ENCODE measurements around the gene EXOC6B. TPM values are rescaled to one million over a fixed set of nuclear protein-coding genes. Genes with fewer than 3 reads are reported as not detected.

EXOC6B gene
- total RNA-seq, 1 experiment from 2014 or later = 33.7 TPM

- ATAC-seq (no peak), DNase-seq (ENCODE audit: low spot score) (no peak)
- Mint-ChIP-seq H3K9me3 (no peaks in the 10 kb centered on the region), H3K27ac (no peak overlapping the region), H3K27me3 (ENCODE audit: low read depth) (peaks cover 5% of the 10 kb centered on the region; the same call in 1 of the 2 replicates), H3K4me1 (peaks cover 11% of the 10 kb centered on the region), H3K36me3 (no peaks in the 10 kb centered on the region), H3K4me3 (no peak overlapping the region)
- ChIA-PET POLR2A (no interaction called here), CTCF (interaction anchor here (0.7 kb wide), 1 partner anchor 50 kb away, joined by 3 read pairs; no protein-coding TSS in a partner anchor)
- TF ChIP-seq GRHL2 (CRISPR knock-in tag; IDR thresholded peaks at IDR 0.05; ENCODE audit: insufficient replicate concordance, severe bottlenecking) (no peak), NR3C1 (CRISPR knock-in tag; conservative IDR thresholded peaks at IDR 0.05; ENCODE audit: low read depth) (no peak), ARID4B (CRISPR knock-in tag; IDR thresholded peaks at IDR 0.05; ENCODE audit: borderline replicate concordance) (no peak), HMGA2 (CRISPR knock-in tag; IDR thresholded peaks at IDR 0.05) (no peak), ATF6 (CRISPR knock-in tag; IDR thresholded peaks at IDR 0.05) (no peak), ATF3 (CRISPR knock-in tag; conservative IDR thresholded peaks at IDR 0.05) (no peak), ZNF423 (CRISPR knock-in tag; IDR thresholded peaks at IDR 0.05) (no peak), ZNF532 (CRISPR knock-in tag; IDR thresholded peaks at IDR 0.05; ENCODE audit: borderline replicate concordance) (no peak), JUN (CRISPR knock-in tag; IDR thresholded peaks at IDR 0.05) (no peak), E2F4 (CRISPR knock-in tag; IDR thresholded peaks at IDR 0.05; ENCODE audit: borderline replicate concordance, low read depth) (no peak)
Observed at GRCh38 chr2:72837171-72837570, 11.3 kb upstream of the EXOC6B start.

- ChIA-PET CTCF (no interaction called here), POLR2A (no interaction called here)
- H3K27me3 Mint-ChIP-seq (ENCODE audit: low read depth) = peaks cover 8% of the 10 kb centered on the region; the same call in 1 of the 2 replicates
- H3K27ac Mint-ChIP-seq = no peak overlapping the region
- DNase-seq (ENCODE audit: low spot score) (no peak), ATAC-seq (no peak)
- no peak overlapping the region for H3K4me3 Mint-ChIP-seq
- no peaks in the 10 kb centered on the region for H3K36me3 Mint-ChIP-seq
- H3K4me1 Mint-ChIP-seq = peaks cover 11% of the 10 kb centered on the region
- no peaks in the 10 kb centered on the region for H3K9me3 Mint-ChIP-seq
- TF ChIP-seq ZMAT4 (CRISPR knock-in tag; IDR thresholded peaks at IDR 0.05) (no peak), CREM (CRISPR knock-in tag; IDR thresholded peaks at IDR 0.05) (no peak), PREB (CRISPR knock-in tag; IDR thresholded peaks at IDR 0.05; ENCODE audit: borderline replicate concordance) (no peak), JUN (CRISPR knock-in tag; IDR thresholded peaks at IDR 0.05) (no peak), NFYB (CRISPR knock-in tag; conservative IDR thresholded peaks at IDR 0.05; ENCODE audit: low read depth) (no peak), FOXK1 (CRISPR knock-in tag; IDR thresholded peaks at IDR 0.05) (no peak), SOX15 (CRISPR knock-in tag; IDR thresholded peaks at IDR 0.05) (no peak), IRF1 (CRISPR knock-in tag; IDR thresholded peaks at IDR 0.05) (no peak), CREB1 (CRISPR knock-in tag; IDR thresholded peaks at IDR 0.05) (no peak)
Observed at GRCh38 chr2:72835403-72835802, 9.6 kb upstream of the EXOC6B start.
